Measurements from ENCODE around the gene TENM4.

GRCh38 chr11:79291948-79292347 lies 148.9 kb downstream of the TENM4 start:
- no peak for TF ChIP-seq POLR2A (IDR thresholded peaks at IDR 0.05)
- no peak for TF ChIP-seq CTCF (IDR thresholded peaks at IDR 0.05)
- no peak for TF ChIP-seq POLR2AphosphoS5 (IDR thresholded peaks at IDR 0.05)
